NB4 (cell line): Measurements from ENCODE around the gene HS3ST4.

Source experiments
- CTCF ChIP-seq: IDR thresholded peaks from one replicate; pipeline ENCODE4 v1.5.1; 2012; ENCODE audit warnings: low read depth, low read length
- MAX ChIP-seq: IDR thresholded peaks from 2 replicates; pipeline ENCODE4 v1.6.1; 2011; ENCODE audit warnings: low read depth, low read length
- POLR2A ChIP-seq: IDR thresholded peaks from 2 replicates; pipeline ENCODE4 v1.6.1; 2011; ENCODE audit warnings: mild to moderate bottlenecking; ENCODE audit not compliant: insufficient read length; ENCODE audit errors: extremely low read depth

GRCh38 chr16:26137956-26138355 lies 446.2 kb downstream of the HS3ST4 start:
- TF ChIP-seq CTCF: no peak
- TF ChIP-seq POLR2A: no peak
- TF ChIP-seq MAX: no peak
